GM21717 (cell line): Measurements from ENCODE around the gene GNB1.

Source experiments
- ATAC-seq: cut with Tn5 transposase; IDR thresholded peaks from one replicate; pipeline ENCODE4 v1.9.1; 2021; ENCODE audit warnings: mild to moderate bottlenecking, moderate library complexity; ENCODE audit not compliant: unreplicated experiment

GNB1 gene

DNA sequence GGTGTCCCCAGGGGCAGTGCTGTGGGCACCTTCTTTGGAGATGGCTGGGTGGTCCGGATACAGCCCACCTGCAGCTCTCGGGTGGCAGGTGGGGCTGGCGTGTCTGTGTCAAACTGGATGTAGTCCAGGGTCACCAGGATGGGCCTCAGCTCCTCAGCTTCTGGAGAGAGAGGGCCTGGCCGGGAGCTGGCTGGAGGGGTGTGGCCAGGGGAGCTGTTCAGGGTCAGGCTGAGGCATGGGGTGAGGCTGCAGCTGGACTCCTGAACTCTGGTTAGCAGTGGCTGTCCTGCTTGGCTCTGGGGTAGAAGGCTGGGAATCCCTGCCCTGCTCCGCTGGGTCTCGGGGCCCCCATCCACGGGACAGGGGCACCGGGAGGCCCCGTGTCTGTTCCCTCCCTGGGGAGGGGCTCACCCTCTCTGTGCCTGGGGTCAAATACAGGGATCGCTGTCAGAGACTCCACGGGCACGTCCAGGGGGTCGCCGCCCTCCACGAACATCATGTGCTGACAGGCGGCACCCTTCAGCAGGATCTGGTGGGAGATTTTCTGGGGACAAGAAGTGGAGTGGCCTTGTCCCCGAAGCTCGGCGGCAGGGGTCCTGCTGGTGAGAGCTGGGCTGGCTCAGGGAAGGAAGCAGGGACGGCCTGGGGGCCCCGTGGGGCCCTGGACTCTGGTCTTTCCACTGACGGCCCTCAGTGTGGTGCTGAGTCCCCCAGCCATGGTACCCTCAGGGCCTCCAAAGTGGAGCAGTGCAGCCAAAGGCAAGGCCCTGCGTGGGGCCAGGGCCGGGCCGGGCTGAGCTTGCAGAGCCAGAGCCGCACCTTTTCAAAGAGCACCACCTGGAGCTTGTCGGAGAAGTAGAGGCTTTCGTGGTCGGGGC is 32.3 kb upstream of the GNB1 start:
- no peak for ATAC-seq

DNA sequence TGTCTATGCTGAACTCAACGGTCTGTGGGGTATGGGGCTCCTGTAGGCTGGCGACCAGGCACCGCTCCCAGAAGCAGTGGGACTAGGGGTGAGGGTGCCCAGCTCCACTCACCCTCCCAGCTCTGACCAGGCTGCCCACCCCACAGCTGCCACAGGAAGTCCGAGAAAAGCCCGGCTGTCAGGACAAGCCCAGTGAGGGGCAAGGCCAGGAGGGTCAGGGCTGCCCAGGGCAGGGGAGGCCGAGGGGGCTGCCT is 31.7 kb upstream of the GNB1 start:
- no peak for ATAC-seq

DNA sequence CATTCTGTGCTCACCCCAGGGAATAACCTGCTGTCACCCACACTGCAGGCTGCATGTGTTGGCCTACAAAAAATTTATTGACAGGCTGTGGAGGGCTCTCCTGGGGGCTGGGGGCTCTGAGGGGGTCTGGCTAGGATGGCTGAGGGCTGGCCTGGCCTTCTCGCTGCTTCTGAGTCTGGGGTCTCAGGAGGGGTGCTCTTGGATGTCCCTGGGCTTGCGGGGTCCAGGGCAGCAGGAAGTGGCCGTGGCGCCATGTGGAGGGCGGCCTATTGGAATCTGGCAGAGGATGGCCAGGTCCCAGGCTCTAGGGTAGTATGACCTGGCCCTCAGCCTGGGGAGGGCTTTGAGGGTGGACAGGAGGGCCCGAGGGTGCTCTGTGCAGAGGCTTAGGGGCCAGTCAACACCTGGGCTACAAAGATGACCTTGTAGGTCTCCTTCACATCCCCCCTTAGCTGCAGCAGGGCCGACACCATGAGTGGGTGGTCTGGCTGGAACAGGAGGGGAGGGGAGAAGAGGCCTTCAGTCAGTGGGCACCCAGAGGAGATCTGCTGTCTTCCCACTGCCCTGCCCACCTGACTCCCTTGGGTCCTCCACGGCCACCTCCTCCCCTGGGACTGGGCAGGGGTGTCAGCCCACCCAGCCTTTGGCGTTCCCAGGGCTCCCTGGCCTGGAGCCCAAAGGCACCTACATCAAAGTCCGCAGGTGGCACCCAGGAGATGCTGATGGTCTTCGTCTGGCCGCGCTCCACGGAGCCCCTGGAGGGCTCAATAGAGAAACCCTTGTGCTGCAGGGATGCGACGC is 31.2 kb upstream of the GNB1 start:
- ATAC-seq = no peak

DNA sequence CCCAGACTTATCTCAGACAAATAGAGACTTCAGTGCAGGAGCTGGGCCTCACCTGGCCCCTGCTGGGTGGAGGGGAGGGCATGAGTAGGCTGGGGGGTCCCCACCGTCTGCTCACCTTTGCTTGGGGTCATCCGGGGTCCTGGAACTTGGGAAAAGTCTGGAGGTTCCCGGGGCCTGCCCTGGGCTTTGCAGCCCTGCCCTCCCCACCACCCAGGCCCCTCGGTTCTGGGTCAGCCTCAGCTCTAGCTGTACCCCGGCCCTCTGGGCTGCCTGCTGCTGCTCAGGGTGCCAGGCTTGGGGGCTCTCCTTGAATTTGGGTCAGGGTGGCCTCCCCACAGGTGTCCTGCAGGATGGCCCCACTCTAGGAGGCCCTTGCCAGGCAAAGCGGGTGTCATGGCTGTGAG is 30.6 kb upstream of the GNB1 start:
- no peak for ATAC-seq

DNA sequence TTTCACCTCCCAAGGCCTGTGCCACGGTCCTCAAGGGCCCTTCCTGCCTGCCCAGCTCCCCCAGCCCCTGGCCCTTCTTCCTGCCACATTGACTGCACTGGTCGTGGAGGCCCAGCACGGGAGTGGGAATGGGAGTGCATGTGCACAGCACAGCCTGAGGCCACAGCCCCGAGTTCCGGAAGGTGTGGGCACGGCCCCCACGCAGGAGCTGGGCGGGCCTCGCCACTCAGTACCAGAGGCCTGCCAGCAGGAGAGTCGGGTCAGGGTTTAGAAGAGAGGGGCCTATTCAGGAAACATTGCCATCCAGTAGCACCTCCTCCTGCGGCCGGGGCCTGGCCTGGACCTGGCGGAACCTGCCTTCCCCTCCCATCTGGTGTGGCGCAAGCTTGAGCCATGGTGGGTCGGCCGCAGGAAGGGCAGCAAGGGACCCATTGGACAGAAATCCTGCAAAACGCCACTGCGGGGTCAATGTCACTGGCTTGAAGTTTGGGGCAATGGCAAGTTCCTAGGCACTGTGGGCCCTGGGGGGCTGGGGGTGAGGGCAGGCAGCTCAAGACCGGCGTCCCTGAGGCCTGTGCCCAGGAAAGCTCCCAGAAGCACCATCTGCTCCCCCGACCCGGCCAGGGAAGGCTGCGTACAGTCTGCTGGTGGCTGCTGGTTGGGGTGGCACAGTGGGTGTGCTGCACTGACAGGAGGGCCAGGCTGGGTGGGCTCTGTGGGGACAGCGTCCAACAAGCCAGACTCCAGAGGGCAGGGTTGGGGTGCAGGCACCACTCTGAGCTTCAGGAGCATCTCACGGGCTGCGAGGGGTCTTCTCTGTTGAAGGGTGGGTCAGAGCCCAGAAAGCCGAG is 29.9 kb upstream of the GNB1 start:
- no peak for ATAC-seq

DNA sequence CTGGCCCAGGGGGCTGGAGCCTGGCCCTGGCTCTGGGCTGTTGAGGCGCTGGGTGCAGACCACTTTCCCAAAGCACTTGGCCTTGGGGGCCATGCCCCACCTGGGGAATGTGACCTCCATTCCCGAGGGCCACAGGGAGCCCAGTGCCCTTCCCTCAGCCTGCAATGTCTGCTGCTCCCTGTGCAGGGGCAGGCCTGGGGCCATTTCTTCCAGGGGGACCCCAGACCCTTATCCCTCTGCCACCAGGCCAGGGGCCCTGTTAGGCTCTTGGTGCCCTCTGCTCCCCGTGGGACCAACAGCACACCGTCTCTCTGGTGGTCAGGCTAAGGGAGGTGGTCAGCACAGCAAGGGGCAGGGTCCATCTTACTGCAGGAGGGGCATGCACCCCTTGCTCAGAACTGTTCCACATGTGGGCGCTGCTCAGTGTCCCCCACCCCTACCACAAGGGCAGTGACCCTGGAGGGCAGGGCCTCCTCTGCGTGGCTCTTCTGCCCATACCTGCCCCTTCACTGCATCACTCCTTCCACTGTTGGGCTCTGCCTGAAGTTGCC is 29.2 kb upstream of the GNB1 start:
- no peak for ATAC-seq

DNA sequence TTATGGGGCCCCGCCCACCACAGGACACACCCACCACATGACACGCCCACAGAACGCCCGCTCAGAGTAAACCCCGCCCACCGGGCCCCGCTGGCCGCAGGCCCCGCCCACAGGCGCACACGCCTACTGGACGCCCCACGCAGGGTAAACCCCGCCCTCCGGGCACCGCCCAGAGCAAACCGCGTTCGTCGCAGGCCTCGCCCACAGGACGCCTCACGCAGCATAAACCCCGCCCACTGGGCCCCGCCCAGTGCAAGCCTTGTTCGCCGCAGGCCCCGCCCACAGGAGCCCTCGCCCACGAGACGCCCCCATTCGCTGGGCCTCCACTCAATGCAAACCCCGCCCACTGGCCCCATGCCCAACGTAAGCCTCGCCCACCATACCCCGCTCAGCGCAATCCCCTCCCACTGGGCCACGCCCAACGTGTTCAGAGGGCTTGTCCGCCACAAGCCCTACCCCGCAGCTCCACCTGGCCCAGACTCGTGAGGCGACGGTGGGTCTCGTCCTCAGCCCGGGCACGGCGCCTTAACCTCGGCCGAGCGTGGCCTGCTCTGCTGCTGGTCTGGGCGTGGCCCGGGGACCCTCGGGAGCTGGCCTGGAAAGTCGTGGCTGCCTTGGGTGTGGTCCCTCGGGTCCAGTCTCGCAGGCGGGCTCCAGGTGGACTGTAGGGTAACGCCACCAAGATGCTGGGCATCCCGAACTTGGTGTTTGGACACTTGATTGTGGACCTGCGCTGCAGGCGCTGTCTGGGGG is 28.6 kb upstream of the GNB1 start:
- ATAC-seq = peak; percentile 59

DNA sequence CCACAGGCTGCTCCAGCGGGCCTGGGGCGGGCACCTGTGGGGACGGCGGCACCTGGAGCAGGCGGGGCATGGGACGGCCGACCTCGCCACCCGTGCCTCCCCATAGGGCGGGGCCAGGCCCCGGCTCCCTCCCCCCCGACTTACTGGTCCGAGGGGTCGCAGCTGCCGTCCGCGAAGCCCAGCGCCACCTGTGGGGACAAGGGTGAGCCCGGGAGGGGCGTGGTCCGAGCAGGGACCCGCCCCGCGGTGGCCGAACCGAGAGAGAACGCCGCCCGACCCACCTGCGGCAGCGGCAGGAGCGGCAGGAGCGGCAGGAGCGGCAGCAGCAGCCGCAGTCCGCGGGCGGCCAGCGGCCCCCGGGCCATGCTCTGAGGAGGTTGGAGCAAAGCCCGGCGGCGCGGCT is 28.0 kb upstream of the GNB1 start, which contains the start of gene TMEM52:
TMEM52 (minus strand) TSS at position 379 of the 403 bp plus-strand sequence; CDS start at position 365, 14 bp downstream.
- ATAC-seq = no peak

DNA sequence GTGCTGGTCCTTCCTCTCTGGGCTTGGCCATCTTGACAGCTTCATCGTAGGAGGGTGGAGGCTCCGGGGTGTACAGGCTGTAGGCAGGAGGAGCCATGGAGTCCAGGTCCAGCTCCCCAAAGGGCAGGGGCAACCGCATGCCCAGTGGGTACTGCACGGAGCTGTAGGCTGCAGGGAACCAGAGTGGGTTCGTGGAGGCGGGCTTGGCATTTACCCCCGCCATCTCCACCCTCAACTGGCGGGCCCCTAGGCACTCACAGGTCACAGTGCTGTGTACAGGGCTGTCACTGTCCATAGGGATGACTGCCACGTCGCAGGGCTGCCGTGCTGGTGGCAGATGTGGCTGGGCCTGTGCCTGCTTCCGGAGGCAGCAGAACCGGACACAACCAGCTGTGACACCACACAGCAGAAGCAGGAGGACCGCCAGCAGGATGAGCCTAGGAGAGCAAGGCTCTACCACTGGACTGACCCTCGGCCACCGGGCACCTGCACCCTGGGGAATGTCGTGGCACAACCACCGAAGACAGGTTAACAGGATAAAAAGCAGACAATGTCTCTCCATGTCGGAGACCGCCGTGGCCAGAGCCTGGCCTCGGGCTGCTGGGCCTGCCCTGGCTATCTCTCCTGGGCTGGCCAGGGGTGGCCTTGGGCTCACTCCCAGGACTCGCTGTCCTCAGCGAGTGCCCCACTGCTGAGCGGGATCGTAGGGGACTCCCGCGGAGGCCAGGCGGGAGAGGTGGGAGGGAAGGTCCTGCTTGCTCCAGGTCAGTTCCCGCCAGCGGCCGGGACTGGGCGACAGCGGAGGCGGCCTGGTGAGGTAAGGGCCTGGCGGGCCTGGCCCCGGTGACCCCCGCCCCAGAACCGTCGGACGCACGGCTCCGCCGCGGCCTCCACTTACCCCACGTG is 27.4 kb upstream of the GNB1 start:
- ATAC-seq = no peak

DNA sequence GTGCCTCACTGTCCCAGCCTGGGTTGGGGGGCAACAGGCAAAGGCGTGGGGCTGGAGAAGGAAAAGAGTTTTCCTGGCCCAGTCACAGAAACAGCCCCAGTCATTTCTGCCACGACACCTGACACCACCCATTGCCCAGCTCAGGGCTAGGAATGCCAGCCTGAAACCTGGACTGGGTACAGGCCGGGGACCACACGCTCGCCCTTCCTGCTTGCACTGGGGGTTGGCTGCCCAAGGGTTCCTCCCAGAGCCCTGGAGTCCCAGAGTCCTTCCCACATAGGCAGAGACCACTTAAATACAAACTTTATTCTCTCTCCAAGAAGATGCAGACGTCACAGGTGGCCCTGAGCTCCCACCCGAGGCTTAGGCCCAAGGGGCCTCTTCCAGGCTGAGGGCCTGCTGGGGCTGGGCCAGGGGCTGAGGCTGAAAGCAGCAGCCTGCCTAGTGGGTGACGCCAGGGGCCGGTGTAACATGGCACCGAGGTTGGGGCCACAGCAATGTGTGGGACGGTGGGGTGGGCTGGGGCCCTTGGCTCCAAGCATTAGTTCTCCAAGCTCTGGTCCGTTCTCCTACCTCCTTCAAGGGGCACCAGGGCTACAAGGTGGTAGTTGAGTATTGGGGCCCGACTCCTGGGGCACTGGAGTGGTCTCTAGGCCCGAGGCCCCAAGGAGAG is 26.6 kb upstream of the GNB1 start:
- ATAC-seq = no peak

DNA sequence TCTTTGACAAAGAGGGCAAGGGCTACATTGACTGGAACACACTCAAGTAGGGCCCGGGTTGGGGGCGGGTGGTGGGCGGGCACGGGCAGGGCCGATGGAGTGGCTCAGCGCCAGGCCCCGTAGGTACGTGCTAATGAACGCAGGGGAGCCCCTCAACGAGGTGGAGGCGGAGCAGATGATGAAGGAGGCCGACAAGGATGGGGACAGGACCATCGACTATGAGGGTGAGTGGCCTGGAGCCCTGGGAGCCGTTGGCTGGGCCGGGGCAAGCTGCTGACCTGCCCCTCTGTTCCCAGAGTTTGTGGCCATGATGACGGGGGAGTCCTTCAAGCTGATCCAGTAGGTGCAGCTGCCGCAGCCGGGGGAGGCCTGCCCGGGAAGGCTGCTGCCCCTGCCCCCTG is 26.0 kb upstream of the GNB1 start:
- ATAC-seq = no peak

DNA sequence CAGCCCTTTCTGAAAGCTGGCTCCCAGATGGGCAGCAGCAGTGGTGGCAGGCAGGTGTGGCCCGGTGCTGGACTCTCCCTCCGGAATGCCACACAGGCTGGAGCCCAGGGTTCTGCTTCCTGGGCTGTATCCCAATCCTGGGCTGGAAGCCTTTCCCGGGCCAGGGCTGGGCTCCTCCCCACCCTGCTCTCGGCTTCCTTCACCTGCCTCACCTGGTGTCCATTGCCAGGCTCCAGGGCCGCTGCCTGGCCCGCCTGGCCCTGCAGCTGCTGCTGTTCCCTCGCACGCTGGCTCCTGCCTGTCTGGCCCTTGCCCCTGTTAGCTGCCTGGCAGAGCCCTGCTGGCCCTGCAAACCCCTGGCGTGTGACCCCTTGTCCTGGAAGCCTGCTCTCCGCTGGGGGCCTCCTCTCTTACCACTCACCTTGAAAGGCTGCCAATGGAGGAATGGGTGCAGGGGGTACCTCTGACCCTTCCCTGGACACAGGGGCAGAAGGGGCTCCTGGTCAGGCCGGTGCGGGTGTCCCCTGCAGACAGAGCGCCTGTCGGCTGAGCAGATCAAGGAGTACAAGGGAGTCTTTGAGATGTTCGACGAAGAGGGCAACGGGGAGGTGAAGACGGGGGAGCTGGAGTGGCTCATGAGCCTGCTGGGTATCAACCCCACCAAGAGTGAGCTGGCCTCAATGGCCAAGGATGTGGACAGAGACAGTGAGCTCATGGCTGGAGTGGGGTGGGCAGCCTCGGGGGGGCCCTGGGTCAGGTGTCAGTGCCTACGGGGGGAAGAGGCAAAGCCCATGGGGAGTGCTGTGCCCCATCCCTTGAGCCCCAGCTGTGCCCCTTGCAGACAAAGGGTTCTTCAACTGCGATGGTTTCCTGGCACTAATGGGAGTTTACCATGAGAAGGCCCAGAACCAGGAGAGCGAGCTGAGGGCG is 25.3 kb upstream of the GNB1 start:
- no peak for ATAC-seq

DNA sequence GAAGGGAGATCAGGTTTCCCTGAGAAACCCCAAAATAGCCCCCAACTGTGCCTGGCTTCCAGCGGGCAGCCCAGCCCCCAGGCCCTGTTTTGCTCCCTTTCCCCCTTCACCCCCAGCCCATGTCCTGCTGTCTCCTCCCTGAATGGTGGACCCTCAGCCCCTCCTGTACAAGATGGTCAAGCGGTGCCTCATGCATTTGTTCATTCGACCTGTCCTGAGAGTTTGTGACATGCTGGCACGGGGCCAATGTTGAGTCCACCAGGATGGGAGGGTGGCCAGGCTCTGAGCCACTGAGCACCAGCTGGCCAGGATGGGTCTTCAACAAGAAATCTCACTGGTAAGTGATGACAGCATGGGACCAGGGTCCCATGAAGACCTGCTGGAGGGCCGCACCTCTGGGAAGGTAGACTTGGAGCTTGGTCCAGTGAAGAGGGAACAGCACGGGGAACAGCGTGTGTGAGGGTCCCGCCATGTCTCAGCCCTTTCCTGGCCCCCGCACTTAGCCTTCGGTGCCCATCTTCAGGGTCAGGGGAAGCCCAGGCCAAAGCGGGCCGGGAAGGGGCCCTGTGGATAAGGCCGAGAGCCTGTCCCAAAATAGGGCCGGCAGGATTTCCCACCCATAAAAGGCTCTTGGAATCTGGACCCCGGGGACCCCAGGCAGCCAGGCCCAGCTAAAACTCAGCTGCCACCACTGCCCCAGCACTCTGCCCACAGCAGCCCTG is 24.2 kb upstream of the GNB1 start, which contains the start of gene CALML6:
CALML6 (plus strand) TSS at position 290 of the 722 bp plus-strand sequence; CDS start at position 311, 21 bp downstream.
- no peak for ATAC-seq

DNA sequence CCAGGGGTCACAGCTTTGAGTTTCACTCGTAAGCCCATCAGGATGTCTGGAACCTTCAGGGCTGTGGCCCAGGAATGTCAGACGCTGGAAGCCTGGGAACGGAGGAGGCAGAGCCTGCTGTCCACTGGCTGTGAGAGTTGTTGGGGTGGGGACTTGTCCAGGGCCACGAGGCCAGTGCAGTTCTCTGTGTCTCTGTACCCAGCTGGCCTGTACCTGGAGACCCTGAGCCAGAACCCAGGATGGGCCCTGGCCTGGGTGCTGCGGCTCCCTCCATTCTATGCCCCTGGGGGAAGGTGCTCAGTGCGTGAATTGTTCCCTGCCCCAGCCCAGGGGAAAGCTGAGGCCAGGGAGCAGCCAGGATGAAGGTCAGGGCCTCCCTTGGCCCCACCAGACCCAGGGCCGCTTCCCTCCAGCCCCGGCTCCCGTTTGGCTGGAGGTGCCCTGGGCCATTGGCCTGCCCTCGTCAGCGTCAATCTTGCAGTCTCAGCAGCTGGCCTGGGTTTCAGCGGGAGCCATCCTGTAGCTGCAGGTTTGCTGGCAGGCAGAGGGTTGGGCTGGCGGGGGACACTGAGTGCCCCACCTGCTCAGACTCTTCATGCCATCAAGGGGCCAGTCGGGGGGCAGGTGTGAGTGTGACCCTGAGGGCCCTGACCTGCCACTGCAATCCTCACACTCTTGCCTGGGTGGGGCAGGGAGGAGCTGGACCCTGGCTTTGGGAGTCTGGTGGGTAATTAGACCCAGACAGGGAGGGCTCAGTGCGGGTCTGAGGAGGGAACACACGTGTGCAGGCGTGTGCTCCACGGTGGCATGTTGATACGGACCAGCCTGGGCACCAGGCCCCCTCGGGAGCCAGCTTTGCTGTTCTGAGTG is 23.4 kb upstream of the GNB1 start:
- ATAC-seq = no peak

DNA sequence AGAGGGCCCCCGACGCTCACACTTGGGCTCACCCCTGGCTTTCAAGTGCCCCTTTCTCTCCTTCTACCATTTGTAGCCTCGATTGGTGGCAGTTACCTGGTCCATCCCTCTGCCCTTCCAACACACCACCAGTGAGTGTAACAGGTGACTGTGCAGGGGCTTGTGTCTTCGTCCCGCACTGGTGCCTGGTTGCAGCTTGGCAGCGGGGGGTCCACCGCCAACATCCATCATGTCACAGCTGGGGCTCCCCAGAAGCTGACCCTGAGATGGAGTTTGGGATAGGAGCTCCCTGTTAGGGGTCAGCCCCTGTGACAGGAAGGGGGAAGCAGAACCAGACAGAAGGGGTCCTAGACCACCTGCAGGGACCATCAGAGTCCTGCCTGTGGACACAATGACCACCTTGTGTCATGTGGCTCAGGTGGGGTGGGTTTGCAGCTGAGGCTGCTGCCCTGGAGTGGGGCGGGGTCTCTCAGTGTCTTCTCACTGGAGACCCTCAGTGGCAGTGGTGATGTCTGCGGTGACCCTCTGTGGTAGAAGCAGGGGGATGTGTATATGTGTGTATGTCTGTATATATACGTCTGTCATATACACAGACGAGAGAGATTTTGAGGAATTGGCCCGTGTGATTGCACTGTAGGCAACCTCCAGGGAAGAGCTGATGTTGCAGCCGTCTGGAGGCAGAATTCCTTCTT is 20.6 kb upstream of the GNB1 start:
- ATAC-seq = no peak
